Caki2 (cell line): Measurements from ENCODE around the gene ATXN3L. TPM values are rescaled to one million over a fixed set of nuclear protein-coding genes. Genes with fewer than 3 reads are reported as not detected.

Experiments used
- DNase-seq: peaks from one replicate; pipeline ENCODE4 v3.0.0-alpha.2; 2015; ENCODE audit warnings: low read depth
- in situ Hi-C: cut with HindIII; loops from 2 replicates; pipeline ENCODE4 v1.10.0; 2016; ENCODE audit warnings: low sequenced_read_pairs, low pct_unique_long_range_greater_than_20kb, mixed read lengths
- total RNA-seq: library from RNA; depleted of rRNA; stranded (reverse); fragments of >200 nt; shearing (Covaris generic); gene quantifications from 2 replicates; pipeline ENCODE4 v1.2.3, GENCODE V29; 2014; ENCODE audit warnings: low replicate concordance; rRNA removed

The ATXN3L gene
- total RNA-seq, result not detected in 2 replicates

GRCh38 chrX:13319953-13320352 is at the start of gene ATXN3L:
TSS of gene ATXN3L (minus strand) at chrX:13320053. CDS start at chrX:13319934, 119 bp downstream.
- DNase-seq, result no peak
- in situ Hi-C loops, result no loop called here

GRCh38 chrX:13369256-13370030 is 49.6 kb upstream of the ATXN3L start:
- in situ Hi-C loops, result no loop called here
- no peak for DNase-seq

GRCh38 chrX:13367950-13368349 is 48.1 kb upstream of the ATXN3L start:
- no peak for DNase-seq
- in situ Hi-C loops, result no loop called here

- DNase-seq, result no peak
- in situ Hi-C loops, result no loop called here
Observed at GRCh38 chrX:13366698-13367097, 46.8 kb upstream of the ATXN3L start.

GRCh38 chrX:13365161-13365560 is 45.3 kb upstream of the ATXN3L start:
- DNase-seq, result no peak
- in situ Hi-C loops, result no loop called here

GRCh38 chrX:13364230-13364857 is 44.5 kb upstream of the ATXN3L start:
- no peak for DNase-seq
- in situ Hi-C loops, result no loop called here

GRCh38 chrX:13360146-13360545 is 40.3 kb upstream of the ATXN3L start:
- DNase-seq, result no peak
- in situ Hi-C loops, result no loop called here

- DNase-seq, result no peak
Observed at GRCh38 chrX:13357925-13358324, 38.1 kb upstream of the ATXN3L start.

GRCh38 chrX:13346646-13347045 is 26.8 kb upstream of the ATXN3L start:
- DNase-seq, result no peak
- in situ Hi-C loops, result no loop called here

More at GRCh38 chrX:13357925-13358324, 38.1 kb upstream of the ATXN3L start:
- in situ Hi-C loops, result no loop called here

GRCh38 chrX:13345438-13345837 is 25.6 kb upstream of the ATXN3L start:
- in situ Hi-C loops, result no loop called here
- DNase-seq, result no peak

GRCh38 chrX:13345037-13345436 is 25.2 kb upstream of the ATXN3L start:
- in situ Hi-C loops, result no loop called here
- DNase-seq, result no peak

- in situ Hi-C loops, result no loop called here
Observed at GRCh38 chrX:13341491-13342101, 21.7 kb upstream of the ATXN3L start.

GRCh38 chrX:13340182-13340791 is 20.4 kb upstream of the ATXN3L start:
- no peak for DNase-seq
- in situ Hi-C loops, result no loop called here

More at GRCh38 chrX:13341491-13342101, 21.7 kb upstream of the ATXN3L start:
- no peak for DNase-seq

GRCh38 chrX:13339607-13340006 is 19.8 kb upstream of the ATXN3L start:
- in situ Hi-C loops, result no loop called here
- no peak for DNase-seq

GRCh38 chrX:13338996-13339515 is 19.2 kb upstream of the ATXN3L start:
- DNase-seq, result no peak
- in situ Hi-C loops, result no loop called here

- no peak for DNase-seq
- in situ Hi-C loops, result no loop called here
Observed at GRCh38 chrX:13334491-13334890, 14.6 kb upstream of the ATXN3L start.

GRCh38 chrX:13330446-13330845 is 10.6 kb upstream of the ATXN3L start:
- no peak for DNase-seq
- in situ Hi-C loops, result no loop called here

GRCh38 chrX:13327666-13328065 is 7.8 kb upstream of the ATXN3L start:
- no peak for DNase-seq
- in situ Hi-C loops, result no loop called here

GRCh38 chrX:13323241-13323640 is 3.4 kb upstream of the ATXN3L start:
- no peak for DNase-seq
- in situ Hi-C loops, result no loop called here
